Suprapubic skin (tissue), 4 donors: ENCODE measurements around the gene ARHGEF7. TPM values are rescaled to one million over a fixed set of nuclear protein-coding genes. Genes with fewer than 3 reads are reported as not detected.

Experiments
- DNase-seq, 2 donors: peaks; one replicate each; pipeline ENCODE4 v3.0.0-alpha.2; 2019; ENCODE audit warnings: low spot score in 2 of 2
- H3K27ac ChIP-seq: fragments of 200-600 bp; sonication (generic); one replicate; pipeline ENCODE4 v1.5.1; 2019
- H3K27me3 ChIP-seq: fragments of 200-600 bp; sonication (generic); one replicate; pipeline ENCODE4 v1.5.1; 2019
- H3K36me3 ChIP-seq: fragments of 200-600 bp; sonication (generic); one replicate; pipeline ENCODE4 v1.5.1; 2019
- H3K4me1 ChIP-seq: fragments of 200-600 bp; sonication (generic); one replicate; pipeline ENCODE4 v1.5.1; 2019
- H3K4me3 ChIP-seq: fragments of 200-600 bp; sonication (generic); one replicate; pipeline ENCODE4 v1.5.1; 2019; ENCODE audit warnings: mild to moderate bottlenecking
- H3K9me3 ChIP-seq: fragments of 200-600 bp; sonication (generic); one replicate; pipeline ENCODE4 v1.5.1; 2019
- EP300 ChIP-seq: sonication (generic); formaldehyde crosslinking; IDR thresholded peaks from one replicate; pipeline ENCODE4 v1.6.1; 2017; ENCODE audit warnings: antibody characterized with exemption
- POLR2A ChIP-seq, 2 donors: fragments of 450-650 bp; IDR thresholded peaks; one replicate each; pipeline ENCODE4 v1.6.1; 2017; ENCODE audit warnings: antibody characterized with exemption in 2 of 2, mild to moderate bottlenecking in 2 of 2, moderate library complexity in 2 of 2
- POLR2AphosphoS5 ChIP-seq, 3 donors: sonication (generic); formaldehyde crosslinking; IDR thresholded peaks; one replicate each; pipeline ENCODE4 v1.6.1; 2017; ENCODE audit warnings: antibody characterized with exemption in 3 of 3
- WGBS: methylation state at CpG from one replicate; pipeline ENCODE4 v1.1.5; 2018; 5-methylcytosine and 5-hydroxymethylcytosine counted together
- total RNA-seq, 4 donors: library from RNA; depleted of rRNA; stranded (reverse); fragments of >200 nt; gene quantifications; one replicate each; pipeline ENCODE4 v1.1.0, GENCODE V29; 2016
- TF ChIP-seq, protein P1 (sequence below), 2 donors: fragments of 200-600 bp in 1 of 2; fragments of 450-650 bp in 1 of 2; sonication (generic) in 1 of 2; IDR thresholded peaks; one replicate each; pipeline ENCODE4 v1.5.1; 2016 to 2019; ENCODE audit warnings: antibody characterized with exemption in 2 of 2, mild to moderate bottlenecking in 1 of 2, moderate library complexity in 1 of 2

ARHGEF7 gene
- total RNA-seq, 4 donors from 2014 or later = 72.1 to 210 (median 99.6) TPM

DNA sequence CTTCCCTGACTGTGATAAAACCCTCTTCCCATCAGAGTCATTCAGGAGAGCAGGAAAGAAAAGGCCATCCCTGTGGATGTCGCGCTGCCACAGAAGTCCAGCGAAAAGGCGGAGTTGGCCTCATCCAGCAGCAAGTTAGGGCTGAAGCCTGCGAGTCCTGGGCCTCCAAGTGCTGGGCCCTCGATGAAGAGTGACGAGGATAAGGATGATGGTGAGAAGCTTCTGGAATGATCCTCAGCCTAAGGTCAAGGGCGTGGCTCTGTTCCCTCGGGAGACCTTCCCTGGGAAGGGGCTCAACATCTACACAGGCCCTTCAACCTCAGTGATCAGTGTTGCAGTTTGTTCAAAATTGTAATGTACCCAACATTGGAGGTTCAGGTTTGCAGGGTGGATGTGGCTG lies 227.6 kb downstream of the ARHGEF7 start:
- no peaks in the 10 kb centered on the region for H3K27me3 ChIP-seq
- no peak overlapping the region for H3K4me3 ChIP-seq
- no peaks in the 10 kb centered on the region for H3K9me3 ChIP-seq
- WGBS = 97% methylated on average over 5 of the region's 9 CpGs
- no peak overlapping the region for H3K27ac ChIP-seq
- H3K4me1 ChIP-seq = no peaks in the 10 kb centered on the region
- TF ChIP-seq, protein P1, sequence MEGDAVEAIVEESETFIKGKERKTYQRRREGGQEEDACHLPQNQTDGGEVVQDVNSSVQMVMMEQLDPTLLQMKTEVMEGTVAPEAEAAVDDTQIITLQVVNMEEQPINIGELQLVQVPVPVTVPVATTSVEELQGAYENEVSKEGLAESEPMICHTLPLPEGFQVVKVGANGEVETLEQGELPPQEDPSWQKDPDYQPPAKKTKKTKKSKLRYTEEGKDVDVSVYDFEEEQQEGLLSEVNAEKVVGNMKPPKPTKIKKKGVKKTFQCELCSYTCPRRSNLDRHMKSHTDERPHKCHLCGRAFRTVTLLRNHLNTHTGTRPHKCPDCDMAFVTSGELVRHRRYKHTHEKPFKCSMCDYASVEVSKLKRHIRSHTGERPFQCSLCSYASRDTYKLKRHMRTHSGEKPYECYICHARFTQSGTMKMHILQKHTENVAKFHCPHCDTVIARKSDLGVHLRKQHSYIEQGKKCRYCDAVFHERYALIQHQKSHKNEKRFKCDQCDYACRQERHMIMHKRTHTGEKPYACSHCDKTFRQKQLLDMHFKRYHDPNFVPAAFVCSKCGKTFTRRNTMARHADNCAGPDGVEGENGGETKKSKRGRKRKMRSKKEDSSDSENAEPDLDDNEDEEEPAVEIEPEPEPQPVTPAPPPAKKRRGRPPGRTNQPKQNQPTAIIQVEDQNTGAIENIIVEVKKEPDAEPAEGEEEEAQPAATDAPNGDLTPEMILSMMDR (IDR thresholded peaks at IDR 0.05) = no peak
- TF ChIP-seq POLR2AphosphoS5 (IDR thresholded peaks at IDR 0.05) (no peak), POLR2A (IDR thresholded peaks at IDR 0.05) (no peak), EP300 (no peak)
- DNase-seq = no peak
- H3K36me3 ChIP-seq = no peaks in the 10 kb centered on the region

DNA sequence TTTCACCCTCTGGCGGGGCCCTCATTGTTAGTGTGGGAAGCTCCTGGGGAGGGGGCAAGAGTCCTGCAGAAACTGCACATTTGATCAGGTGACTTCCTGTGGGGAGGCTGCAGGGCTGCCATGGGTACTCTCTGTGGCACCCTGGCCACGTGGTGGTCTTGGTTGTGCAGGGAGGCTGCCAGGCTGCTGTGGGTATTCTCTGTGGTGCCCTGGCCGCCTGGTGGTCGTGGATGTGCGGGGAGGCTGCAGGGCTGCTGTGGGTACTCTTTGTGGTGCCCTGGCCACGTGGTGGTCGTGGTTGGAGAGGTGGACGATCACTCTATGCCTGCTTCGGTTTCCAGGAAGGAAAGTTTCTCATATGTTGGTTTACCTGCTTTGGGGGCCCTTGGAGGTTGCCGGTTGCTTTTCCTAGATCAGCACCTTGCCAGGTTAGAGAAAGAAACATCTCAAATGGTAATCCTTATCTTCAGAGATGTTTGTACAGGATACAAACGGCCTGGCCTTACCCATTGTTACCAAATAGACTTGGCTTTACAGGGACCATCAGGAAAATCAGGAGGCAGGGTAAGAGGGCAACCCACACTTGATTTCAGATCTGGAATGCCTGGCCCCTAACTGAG lies 228.2 kb downstream of the ARHGEF7 start:
- no peak for TF ChIP-seq POLR2AphosphoS5 (IDR thresholded peaks at IDR 0.05)
- no peak for TF ChIP-seq POLR2A (IDR thresholded peaks at IDR 0.05)
- TF ChIP-seq, protein P1 (IDR thresholded peaks at IDR 0.05) = no peak
- TF ChIP-seq EP300 = no peak
- H3K27ac ChIP-seq = no peak overlapping the region
- no peak overlapping the region for H3K4me3 ChIP-seq
- DNase-seq = no peak
- H3K9me3 ChIP-seq = no peaks in the 10 kb centered on the region
- no peaks in the 10 kb centered on the region for H3K36me3 ChIP-seq
- WGBS = 89% methylated on average over 11 of the region's 11 CpGs
- H3K27me3 ChIP-seq = no peaks in the 10 kb centered on the region
- H3K4me1 ChIP-seq = no peaks in the 10 kb centered on the region

DNA sequence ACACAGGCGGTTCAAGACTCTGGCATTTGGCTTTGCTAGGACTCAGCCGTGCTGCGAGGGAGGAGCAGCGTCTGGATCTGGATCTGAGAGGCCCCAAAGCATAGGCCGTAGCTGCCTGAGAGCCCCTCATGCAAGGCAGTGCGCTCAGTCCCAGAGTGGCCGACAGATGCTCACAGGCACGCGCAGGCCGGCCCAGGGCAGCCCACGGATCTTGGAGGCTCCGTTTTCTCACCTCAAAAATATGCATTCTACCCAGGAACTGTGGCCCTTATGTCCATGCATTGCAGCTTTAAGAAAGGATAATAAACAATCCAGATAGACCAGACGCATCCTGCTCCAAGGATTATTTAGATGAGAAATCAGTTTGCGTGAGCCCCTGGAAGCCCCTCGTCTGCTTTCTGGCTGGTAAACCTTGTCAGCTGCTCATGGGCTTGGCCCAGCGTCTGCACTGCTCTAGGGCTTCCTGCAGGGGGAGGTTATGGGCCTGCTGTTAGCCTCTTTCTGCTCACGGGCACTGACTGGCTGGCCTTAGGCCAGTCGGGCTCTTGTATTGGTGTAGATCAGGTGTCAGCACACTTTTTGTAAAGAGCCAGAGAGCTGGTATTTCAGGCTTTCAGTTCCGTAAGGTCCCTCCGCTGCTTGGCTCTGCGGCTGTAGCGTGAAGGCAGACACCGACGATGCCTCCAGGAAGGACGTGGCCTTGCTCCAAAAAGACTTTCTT lies 229.5 kb downstream of the ARHGEF7 start:
- TF ChIP-seq EP300 (no peak), POLR2AphosphoS5 (IDR thresholded peaks at IDR 0.05) (no peak), POLR2A (IDR thresholded peaks at IDR 0.05) (no peak)
- TF ChIP-seq, protein P1 (IDR thresholded peaks at IDR 0.05) = no peak
- no peaks in the 10 kb centered on the region for H3K9me3 ChIP-seq
- H3K27ac ChIP-seq = no peak overlapping the region
- DNase-seq = no peak
- H3K4me3 ChIP-seq = no peak overlapping the region
- H3K27me3 ChIP-seq = no peaks in the 10 kb centered on the region
- H3K36me3 ChIP-seq = no peaks in the 10 kb centered on the region
- WGBS = 76% methylated on average over 15 of the region's 25 CpGs
- no peaks in the 10 kb centered on the region for H3K4me1 ChIP-seq

DNA sequence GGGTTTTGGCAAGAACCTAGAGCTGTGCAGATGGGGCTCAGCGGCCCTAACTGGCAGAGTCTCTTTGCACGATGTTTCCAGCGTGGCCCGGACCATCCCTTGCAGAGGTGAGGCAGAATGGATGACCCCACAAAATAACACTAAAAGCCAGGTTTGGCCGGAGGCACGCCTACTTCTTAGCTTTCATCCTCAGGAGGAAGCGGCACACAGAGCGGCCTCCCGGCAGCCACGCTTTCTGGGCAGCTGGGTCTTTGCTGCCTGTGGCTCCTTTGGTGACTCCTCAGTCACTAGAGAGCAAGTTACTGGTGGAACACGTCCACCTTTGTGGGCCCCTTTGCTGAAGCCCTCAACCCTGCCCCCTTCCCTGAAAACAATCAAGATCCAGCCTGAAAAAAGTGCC lies 230.6 kb downstream of the ARHGEF7 start:
- no peak for DNase-seq

More for the DNA sequence above, 230.6 kb downstream of the ARHGEF7 start:
- no peak for TF ChIP-seq POLR2AphosphoS5 (IDR thresholded peaks at IDR 0.05)
- TF ChIP-seq, protein P1 (IDR thresholded peaks at IDR 0.05) = no peak
- no peak for TF ChIP-seq EP300
- TF ChIP-seq POLR2A (IDR thresholded peaks at IDR 0.05) = no peak
- Histone ChIP-seq H3K27ac (no peak overlapping the region), H3K9me3 (no peaks in the 10 kb centered on the region), H3K4me3 (no peak overlapping the region), H3K36me3 (no peaks in the 10 kb centered on the region), H3K4me1 (no peaks in the 10 kb centered on the region), H3K27me3 (no peaks in the 10 kb centered on the region)
- WGBS = 91% methylated on average over 10 of the region's 11 CpGs
